GM10248 (cell line): Measurements from ENCODE around the gene PLEKHM3.

Experiments used
- CTCF ChIA-PET: fragments of 300-600 bp; sonication (Branson Sonifier 250); formaldehyde crosslinking; extraction: SDS; loops from one replicate; lab custom pipeline; 2021; ENCODE audit warnings: antibody characterized with exemption; lab: Yijun Ruan, JAX
- POLR2A ChIA-PET: fragments of 350-650 bp; sonication (Branson Sonifier 250); formaldehyde crosslinking; extraction: SDS; loops from one replicate; lab custom pipeline; 2020; ENCODE audit warnings: antibody characterized with exemption; lab: Yijun Ruan, JAX
- DNase-seq: peaks from one replicate; pipeline ENCODE4 v3.0.0; 2012; ENCODE audit errors: extremely low spot score
- CTCF ChIP-seq: IDR thresholded peaks from 2 replicates; pipeline ENCODE4 v1.5.1; 2012; ENCODE audit warnings: mild to moderate bottlenecking, low read depth; ENCODE audit errors: extremely low read depth, missing control alignments, control extremely low read depth

PLEKHM3 gene

GRCh38 chr2:207819839-207820784, 205.2 kb downstream of the PLEKHM3 start:
- TF ChIP-seq CTCF = no peak
- CTCF ChIA-PET = interaction anchor here (1.0 to 2.2 kb wide), 6 partner anchors 8 to 252 kb away, joined by 3 to 7 read pairs (median 4); no protein-coding TSS in a partner anchor
- no peak for DNase-seq
- POLR2A ChIA-PET = no interaction called here

GRCh38 chr2:207819021-207819797, 206.1 kb downstream of the PLEKHM3 start:
- TF ChIP-seq CTCF = no peak
- DNase-seq = no peak
- POLR2A ChIA-PET = no interaction called here
- CTCF ChIA-PET = interaction anchor here (1.2 to 1.3 kb wide), 2 partner anchors 12 to 16 kb away, joined by 4 read pairs; no protein-coding TSS in a partner anchor

- ChIA-PET CTCF (interaction anchor here (1.3 to 1.6 kb wide), 2 partner anchors 9 to 10 kb away, joined by 4 read pairs; no protein-coding TSS in a partner anchor), POLR2A (no interaction called here)
- no peak for TF ChIP-seq CTCF
- no peak for DNase-seq
Measured at GRCh38 chr2:207816546-207816945, 208.8 kb downstream of the PLEKHM3 start.

GRCh38 chr2:207815254-207815653, 210.1 kb downstream of the PLEKHM3 start:
- no peak for DNase-seq
- CTCF ChIA-PET = no interaction called here
- POLR2A ChIA-PET = no interaction called here
- no peak for TF ChIP-seq CTCF

- ChIA-PET CTCF (no interaction called here), POLR2A (no interaction called here)
- no peak for TF ChIP-seq CTCF
- DNase-seq = no peak
Measured at GRCh38 chr2:207813942-207814341, 211.4 kb downstream of the PLEKHM3 start.

- DNase-seq = no peak
- TF ChIP-seq CTCF = no peak
- ChIA-PET CTCF (interaction anchor here (0.9 kb wide), 1 partner anchor 68 kb away, joined by 3 read pairs; no protein-coding TSS in a partner anchor), POLR2A (no interaction called here)
Measured at GRCh38 chr2:207813221-207813916, 212.0 kb downstream of the PLEKHM3 start.
